GM21528 (cell line): ENCODE results near the gene ZCCHC7.
"Not testable (repeated sequence)": the region's sequence is repeated elsewhere in the genome, so short reads cannot be mapped to it uniquely, and the experiment has no call there.

Source experiments
- ATAC-seq: cut with Tn5 transposase; IDR thresholded peaks from one replicate; pipeline ENCODE4 v1.9.1; 2021; ENCODE audit warnings: mild to moderate bottlenecking, moderate library complexity; ENCODE audit not compliant: unreplicated experiment, low FRiP score

Gene ZCCHC7

DNA sequence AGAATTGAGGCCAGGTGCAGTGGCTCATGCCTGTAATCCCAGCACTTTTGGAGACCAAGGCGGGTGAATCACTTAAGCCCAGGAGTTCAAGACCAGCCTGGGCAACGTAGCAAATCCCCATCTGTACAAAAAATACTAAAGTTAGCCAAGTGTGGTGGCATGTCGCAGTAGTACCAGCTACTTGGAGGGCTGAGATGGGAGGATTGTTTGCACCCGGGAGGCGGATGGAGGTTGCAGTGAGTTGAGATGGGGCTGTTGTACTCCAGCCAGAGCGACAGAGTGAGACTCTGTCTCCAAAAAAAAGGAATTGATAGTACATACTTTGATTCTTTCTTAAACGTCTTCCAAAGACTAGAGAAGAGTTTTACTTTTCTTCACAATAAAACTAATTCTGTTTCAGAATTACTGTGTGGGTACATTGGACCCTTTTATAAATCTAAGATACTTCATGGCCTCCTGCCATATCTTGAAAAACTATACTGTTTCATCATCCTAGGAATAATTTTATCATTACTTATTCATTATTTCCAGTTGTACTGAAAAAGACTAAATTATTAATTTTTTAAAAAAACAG lies 170.1 kb downstream of the ZCCHC7 start:
- ATAC-seq = no peak

DNA sequence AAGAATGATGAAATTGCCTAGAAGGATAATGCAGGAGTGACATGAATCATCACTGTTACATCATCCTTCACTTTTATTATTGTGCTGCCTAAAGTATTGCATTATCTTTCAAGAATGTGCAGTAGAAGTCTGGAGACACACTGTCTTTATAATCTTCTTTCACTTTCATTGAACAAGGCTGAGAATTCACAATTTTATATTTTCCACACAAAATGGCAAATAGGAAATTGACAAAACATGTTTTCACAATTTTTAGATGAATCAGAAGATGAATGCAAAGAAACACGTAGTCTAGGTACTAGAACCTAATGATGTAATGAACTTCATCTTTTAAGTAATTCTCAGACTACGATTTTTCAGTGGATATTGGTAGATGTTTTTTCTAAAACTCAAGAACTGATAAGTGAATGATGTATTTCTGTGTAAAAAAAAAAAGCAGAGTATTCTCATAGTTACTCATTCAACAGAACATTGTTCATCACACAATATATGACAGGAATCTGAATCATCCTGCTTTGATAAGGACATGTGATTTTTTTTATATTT lies 170.6 kb downstream of the ZCCHC7 start:
- no peak for ATAC-seq

DNA sequence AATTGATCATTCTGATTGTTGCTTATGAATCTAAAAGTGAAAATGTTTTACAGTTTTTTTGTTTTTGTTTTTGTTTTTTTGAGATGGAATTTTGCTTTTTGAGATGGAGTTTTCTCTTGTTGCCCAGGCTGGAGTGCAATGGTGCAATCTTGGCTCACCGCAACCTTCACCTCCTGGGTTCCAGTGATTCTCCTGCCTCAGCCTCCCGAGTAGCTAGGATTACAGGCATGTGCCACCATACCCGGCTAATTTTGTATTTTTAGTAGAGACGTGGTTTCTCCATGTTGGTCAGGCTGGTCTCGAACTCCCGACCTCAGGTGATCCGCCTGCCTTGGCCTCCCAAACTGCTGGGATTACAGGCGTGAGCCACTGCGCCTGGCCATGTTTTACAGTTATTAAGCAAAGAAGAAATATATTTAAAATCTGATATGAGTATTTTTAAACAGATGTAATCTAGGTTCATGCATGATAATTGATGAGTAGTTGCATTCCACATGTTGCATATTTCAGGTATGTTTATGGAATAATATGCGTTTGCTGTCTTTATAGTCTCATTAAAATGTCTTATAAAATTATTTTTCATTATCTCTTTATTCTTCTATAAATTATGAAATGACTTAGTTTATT lies 171.4 kb downstream of the ZCCHC7 start:
- ATAC-seq = not testable (repeated sequence)

DNA sequence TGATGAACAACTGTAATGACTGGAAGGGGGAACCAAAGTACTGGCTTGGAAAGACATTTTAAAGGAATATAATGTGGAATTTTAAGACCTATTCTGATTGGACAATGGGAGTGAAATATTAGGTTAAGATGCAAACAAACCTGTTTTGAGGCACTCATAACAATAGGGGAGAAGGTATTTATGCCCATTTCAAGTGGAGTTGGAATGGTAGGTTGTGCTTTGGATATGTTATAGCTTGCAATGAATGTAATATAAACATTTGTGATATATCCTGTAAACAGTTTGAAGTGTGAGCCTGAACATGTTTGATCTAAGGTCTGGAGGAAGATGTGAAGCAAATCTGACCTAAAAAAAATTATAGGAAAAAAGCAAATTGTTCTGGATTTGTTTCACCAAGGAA lies 172.5 kb downstream of the ZCCHC7 start:
- ATAC-seq = no peak

DNA sequence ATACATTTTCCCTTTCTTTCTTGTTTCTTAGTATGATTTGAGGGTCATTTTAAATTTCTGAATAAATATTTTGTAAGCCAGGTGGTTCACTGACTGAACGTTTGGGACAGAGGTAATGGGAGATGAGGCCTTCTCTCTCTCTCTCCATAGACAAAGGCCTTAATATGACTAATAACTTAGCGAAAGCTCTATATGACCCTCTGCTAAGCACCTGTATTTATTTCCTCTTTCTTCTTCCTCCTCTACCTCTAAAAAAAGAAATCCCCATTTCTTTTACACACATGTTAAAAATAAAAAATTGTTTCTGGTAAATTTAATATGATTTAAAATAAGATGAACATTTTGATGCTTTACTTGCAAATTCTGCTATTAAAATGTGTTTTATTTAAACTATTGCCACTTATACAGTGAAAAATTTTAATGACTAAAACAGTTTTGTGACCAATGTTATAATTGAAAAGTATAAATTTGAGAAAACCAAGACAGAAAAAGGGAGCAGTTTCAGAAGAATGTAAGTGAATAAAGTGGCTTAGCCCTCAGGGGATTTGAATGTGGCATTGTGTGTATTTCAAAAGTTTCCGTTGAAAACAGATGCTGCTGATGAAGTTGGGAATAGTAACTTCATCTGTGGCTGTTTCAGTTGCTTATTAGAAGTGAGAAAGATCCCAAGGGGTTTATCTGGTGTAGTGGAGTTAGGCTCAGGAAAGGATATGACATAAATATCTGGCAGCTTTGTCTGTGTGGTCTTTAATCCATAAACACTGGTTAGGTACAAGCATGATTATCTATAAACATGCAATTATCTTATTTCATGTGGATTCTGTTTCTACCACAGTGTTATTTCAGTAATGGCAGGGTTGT lies 173.5 kb downstream of the ZCCHC7 start:
- ATAC-seq = no peak

DNA sequence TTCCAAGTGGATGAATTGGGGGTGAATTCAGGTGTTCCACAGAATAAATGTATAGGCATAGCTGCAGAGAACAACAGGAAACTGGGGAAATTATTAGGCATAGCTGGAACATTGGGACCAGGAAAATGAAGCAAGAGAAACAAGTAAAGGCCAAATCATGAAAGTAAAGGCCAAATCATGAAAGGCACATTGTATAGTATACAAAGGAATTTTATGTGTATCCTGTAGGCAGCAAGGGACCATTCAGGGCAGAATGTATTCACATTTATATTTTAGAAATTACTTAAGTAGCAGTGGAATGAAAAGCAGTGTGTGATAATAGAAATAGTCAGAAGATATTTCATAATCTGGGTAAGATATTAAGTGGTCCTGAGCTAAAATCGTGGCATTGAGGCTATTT lies 174.8 kb downstream of the ZCCHC7 start:
- no peak for ATAC-seq

DNA sequence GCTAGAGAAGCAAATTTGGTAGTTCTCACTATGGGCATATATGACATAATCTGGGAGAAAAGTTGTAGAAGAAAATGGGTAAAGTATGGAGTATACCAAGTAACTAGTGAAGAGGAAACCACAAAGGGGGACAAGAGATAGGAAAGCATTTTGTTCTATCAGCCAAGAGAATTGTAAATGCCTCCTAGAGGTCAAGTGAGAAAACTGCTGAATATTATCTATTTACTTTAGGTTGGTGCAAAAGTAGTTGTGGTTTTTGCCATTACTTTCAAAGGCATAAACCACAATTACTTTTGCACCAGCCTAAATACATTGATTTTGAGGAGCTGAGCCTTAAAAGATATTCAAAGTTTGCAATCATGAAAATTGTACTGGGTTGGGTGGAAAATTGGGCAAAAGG lies 175.4 kb downstream of the ZCCHC7 start:
- ATAC-seq = no peak

DNA sequence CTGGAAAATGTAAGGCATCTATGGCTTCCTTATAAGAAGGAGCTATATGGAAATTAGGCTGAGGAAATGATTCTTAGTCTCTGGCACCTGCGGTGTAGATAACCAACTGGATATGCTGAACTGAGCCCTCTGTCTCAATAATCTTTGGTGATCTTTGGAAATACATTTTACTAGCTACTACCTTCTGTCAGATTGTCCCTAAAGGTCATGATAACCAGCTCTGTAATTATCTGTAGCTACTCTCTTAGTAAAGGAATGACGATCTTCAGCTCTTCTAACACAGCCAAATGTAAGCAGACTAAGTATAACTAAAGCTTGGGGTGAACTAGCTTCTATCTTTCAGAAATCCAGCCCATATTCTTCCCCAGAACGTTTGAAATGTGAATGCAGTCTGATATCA lies 177.2 kb downstream of the ZCCHC7 start:
- ATAC-seq = no peak

DNA sequence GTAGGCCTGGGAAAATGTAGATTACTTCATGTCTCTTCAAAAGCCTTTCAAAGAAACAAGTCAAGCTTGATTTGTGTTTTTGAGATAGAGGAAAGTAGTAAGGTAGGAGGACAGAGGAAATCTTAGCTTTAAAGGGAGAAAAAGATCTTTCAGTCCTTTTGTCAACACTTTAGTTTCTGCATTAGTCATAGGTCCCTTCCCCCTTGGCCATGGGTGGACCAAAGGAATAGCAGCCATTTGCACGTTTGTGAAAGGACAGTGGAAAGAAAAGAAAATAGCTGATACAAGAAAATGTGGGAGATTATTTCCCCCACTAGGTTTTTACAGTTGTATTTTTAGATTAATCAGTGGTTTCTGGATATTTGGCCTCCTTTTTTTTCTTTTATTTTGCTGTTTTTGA lies 180.2 kb downstream of the ZCCHC7 start:
- no peak for ATAC-seq

DNA sequence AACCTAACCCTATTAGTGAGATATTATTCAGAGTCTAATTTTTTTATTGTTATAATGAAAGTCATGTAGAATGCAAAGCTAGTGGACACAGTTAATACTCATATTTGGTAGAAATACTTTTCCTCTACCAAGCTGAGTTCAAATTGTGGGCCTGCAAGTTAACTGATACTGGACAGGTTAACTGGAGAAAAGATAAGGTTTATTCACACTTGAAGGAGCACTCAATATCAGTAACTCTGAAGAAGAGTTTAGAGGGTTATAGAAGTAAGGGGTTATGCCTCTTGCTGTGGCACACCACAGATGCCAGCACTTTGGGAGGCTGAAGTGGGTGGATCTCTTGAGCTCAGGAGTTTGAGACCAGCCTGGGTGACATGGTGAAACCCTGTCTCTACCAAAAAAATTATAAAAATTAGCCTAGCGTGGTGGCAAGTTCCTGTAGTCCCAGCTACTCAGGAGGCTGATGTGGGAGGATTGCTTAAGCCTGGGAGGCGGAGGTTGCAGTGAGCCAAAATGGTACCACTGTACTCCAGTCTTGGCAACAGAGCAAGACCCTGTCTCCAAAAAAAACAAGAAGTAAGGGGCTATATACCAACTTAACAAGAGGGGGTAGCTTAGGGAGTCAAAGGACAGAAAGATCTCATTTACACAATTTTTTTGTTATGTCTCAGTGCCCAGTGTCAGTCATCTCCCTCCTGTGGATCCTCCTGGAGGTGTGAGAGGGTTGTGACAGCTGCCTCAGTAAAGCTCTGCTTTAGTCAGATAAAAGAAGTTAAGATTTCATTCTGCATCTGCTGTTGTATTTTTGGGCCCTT lies 180.9 kb downstream of the ZCCHC7 start:
- ATAC-seq = no peak

DNA sequence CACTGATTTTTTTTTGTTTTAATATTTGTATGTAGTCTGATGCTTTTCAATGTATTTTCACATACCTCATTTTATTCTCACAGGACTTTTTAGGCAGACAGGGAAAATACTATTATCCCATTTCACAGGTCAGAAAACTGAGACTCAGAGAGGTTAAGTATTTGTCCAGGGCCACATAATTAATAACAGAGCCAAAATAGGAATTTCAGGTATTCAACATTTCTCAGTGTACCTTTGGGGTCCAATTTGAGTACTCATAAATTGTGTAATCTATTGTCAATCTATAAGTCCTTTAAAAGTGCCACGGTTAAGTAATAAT lies 181.4 kb downstream of the ZCCHC7 start:
- no peak for ATAC-seq

DNA sequence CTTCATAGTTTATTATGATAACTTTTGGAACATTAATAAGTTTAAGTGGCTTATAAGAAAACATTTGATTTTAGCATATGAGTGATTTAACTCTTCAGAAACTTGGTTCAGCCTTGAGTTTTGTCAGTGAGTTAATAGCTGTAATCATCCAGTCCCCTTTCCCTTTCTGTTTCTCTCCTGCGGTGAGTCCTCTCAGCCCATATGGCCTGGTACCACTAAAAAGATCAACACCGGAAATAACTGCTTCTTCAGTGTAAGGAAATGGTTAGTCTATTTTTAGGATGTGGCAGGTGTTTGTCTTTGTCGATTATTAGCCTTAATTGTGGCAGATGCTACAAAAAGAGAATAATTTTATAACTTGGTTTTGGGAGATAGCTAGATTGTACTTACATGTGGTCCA lies 181.9 kb downstream of the ZCCHC7 start:
- peak; percentile 75 for ATAC-seq

DNA sequence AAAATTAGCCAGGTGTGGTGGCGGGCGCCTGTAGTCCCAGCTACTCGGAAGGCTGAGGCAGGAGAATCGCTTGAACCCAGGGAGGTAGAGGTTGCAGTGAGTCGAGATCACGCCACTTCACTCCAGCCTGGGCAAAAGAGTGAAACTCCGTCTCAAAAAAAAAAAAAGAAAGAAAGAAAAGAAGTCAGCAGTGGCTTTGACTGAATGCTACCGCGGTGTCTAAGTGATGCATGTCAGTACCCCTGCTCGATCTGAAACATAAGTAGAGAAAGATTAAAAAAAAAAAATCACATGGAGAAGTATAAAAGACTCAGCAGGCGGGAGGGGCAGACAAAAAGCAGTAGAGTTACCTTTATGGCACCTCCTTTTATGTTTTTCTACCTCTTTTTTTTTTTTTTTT lies 182.9 kb downstream of the ZCCHC7 start:
- ATAC-seq = not testable (repeated sequence)

DNA sequence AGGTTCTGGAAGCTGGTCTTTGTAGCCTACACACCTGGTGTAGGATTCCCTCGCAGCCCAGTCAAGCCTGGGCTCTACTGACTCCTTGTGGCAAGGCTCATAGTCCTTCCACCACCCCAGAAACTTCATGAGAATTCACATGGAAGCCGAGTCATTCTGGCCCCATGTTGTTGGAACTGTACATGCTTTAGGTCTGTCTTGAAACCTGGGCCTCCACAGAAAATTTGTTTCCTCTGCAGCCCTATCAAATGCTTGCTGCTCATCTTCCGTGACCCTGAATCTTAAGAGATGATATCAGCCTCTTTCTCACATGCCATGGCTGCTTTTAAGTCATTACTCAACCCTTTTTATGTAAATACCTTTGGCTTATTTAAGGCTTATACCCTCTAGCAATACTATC lies 188.8 kb downstream of the ZCCHC7 start:
- peak; percentile 71 for ATAC-seq

DNA sequence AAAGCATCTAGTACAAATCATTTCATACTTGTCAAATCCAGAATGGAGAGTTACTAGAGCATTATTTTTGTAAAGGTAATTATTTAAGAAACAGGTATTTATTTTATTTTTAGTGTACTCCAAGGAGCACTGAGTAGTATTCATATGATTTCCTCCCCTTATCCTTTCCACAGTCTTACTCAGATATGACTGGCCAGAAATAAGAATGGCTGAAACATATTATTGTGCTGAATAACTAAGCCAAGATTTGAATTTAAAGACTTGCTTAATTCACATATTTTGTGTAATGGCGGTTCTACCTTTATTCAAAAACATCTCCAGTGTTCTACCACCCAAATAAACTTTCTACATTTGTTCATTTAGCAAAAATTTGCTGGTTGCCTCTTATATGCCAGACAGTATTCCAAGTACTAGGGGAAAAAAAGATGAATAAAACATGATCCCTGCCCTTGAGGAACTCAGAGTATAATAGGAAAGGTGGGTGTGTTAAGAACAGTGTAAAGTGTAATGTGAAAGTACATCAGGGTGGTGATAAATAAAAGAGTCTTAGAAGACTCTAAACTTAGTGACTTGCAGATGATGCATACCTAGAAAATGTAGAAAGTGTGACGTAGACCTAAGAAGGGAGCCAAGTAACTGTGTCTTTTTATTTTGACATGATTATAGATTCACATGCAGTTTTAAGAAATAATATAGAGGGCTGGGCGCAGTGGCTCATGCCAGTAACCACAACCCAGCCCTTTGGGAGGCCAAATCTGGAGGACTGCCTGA lies 191.7 kb downstream of the ZCCHC7 start:
- ATAC-seq = no peak

DNA sequence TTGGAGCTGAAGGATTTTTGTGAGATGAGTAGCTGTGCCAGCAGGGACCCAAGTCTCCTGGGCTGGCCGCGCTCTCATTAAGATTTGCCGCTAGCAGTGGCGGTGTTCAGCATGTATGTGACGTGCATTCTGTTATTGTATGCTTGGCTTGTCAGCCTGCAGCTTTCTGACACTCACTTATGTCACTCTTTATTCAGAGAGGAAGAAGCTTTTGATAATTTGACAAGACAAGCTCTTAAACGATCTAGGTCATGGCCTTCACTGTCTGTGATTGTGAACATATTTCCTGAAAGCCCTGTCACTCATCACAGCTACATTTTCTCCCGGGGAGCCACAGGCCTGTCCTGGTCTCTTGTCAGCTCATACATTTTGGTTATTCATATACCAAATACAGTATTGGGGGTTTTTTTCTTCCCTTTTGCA lies 203.9 kb downstream of the ZCCHC7 start:
- peak; percentile 70 for ATAC-seq

DNA sequence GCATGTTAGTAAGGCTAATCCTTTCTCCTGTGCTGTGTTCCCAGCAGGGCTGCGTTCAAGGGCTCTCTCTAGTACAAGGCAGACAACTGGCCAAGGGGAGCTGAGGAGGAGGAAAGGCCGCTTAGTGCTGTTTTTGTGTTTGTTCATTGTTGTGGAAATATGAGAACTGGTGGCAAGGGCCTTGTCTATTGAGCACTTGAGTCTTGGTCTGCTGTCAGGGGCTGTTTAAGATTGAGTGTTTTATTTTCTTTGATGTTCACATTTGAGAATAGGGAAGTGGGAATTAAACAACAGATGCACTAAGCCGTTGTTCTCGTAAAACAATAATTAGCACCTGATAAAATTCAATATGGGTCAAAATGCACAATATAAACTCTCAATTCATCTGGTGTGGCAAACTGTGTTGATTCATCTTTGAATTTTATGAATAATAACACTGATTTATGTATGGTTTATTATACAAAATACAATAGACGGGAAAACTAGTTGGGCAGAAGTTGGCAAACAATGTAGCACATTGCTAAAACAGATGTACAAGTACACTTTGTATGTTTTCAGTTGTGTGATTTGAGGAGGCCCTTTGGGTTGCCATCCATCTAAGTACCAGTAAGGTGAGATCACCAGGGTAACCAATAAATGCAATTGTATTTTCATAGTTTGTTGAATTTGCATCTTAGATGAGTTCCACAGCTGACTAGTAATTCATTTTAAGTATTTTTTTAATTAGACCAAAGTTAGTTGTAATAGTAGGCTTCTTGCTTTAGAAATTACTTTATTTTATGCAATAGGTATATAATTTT lies 204.5 kb downstream of the ZCCHC7 start:
- ATAC-seq = no peak

DNA sequence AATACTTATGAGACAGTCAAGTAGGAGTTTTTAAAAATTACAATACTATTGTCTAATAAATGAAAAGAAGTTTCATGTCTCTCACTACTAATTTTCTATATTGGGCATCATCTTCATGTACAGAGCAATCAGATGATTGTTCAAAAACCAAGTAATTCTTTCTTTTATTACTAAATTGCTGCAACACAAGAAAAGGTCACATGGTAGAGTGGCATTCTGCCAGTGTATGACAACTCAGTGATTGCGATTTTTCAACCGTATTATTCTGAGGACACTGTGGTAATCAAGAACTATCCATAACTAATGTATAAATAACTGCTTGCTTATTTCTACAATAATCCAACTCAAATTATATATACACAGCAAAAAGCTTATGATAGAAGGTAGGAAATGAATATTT lies 205.4 kb downstream of the ZCCHC7 start:
- no peak for ATAC-seq

DNA sequence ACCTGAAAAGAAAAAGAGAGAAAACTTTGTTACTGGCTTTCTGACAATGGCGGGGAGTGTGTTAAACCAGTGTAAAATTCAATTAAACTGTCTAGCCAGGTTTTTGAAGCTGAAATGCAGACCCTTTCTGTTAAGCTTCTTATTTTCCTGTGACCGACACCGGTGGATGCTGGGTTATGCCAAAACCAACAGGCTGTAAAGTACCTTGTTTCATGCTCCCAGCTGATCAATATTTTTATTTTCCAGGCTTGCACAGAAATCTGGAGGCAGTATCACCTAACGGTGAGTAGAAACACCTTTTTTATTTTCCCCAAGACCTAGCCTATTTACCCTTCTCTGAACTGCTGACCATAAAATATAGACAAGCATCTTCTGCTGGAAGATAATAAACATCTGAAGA lies 207.2 kb downstream of the ZCCHC7 start:
- ATAC-seq = no peak
